ENCODE data around the gene MAP6. TPM values are rescaled to one million over a fixed set of nuclear protein-coding genes. Genes with fewer than 3 reads are reported as not detected.

The MAP6 gene
- 6.1 TPM for total RNA-seq
- polyA plus RNA-seq (ENCODE audit: insufficient read depth in 1 of 8, insufficient read length in 8 of 8, low replicate concordance in 1 of 8), result 10 to 100 TPM in 4 of 8 donors, 1 to 10 TPM in 4; 6.9 to 13.4 (median 9.9) TPM
- long read RNA-seq, donor 1, partial matches to known transcripts, result 5 of 8 reads
- long read RNA-seq, donor 1, other reads (novel, unspliced or antisense), result 0 of 8 reads
- long read RNA-seq, donor 2, result 0 reads
- long read RNA-seq, donor 3, full-length matches to known transcripts, result 5 of 5 reads
- long read RNA-seq, donor 3, partial matches to known transcripts, result 0 of 5 reads
- long read RNA-seq, donor 3, other reads (novel, unspliced or antisense), result 0 of 5 reads
- long read RNA-seq, donor 4, transcript MAP6-201 (4 exons, 3,334 nt), result major isoform, 5 of 10 reads
- long read RNA-seq, donor 4, partial matches to known transcripts, result 5 of 10 reads
- long read RNA-seq, donor 4, other reads (novel, unspliced or antisense), result 0 of 10 reads
- long read RNA-seq, donor 5, full-length matches to known transcripts, result 4 of 4 reads
- long read RNA-seq, donor 5, partial matches to known transcripts, result 0 of 4 reads
- long read RNA-seq, donor 5, other reads (novel, unspliced or antisense), result 0 of 4 reads
- long read RNA-seq, donor 6, full-length matches to known transcripts, result 2 of 2 reads
- long read RNA-seq, donor 6, partial matches to known transcripts, result 0 of 2 reads
- long read RNA-seq, donor 6, other reads (novel, unspliced or antisense), result 0 of 2 reads
- long read RNA-seq, donor 7, partial matches to known transcripts, result 0 of 2 reads
- long read RNA-seq, donor 7, other reads (novel, unspliced or antisense), result 0 of 2 reads
- long read RNA-seq, donor 8, result 0 reads
- long read RNA-seq, donor 9, result 0 reads
- long read RNA-seq, donor 10, full-length matches to known transcripts, result 2 of 2 reads
- long read RNA-seq, donor 10, partial matches to known transcripts, result 0 of 2 reads
- long read RNA-seq, donor 10, other reads (novel, unspliced or antisense), result 0 of 2 reads
- long read RNA-seq, donor 11, partial matches to known transcripts, result 0 of 4 reads
- long read RNA-seq, donor 11, other reads (novel, unspliced or antisense), result 0 of 4 reads

- Histone ChIP-seq H3K27me3 (ENCODE audit: control insufficient read depth, insufficient read depth, low read length) (peaks cover 32% of the 10 kb centered on the region), H3K36me3 (ENCODE audit: control insufficient read depth, insufficient read depth, low read length) (no peaks in the 10 kb centered on the region), H3K4me3 (ENCODE audit: low read length) (peak within 1 kb of the TSS; percentile 51), H3K9me3 (replicated peaks; ENCODE audit: control insufficient read depth, low read depth, low read length) (no peaks in the 10 kb centered on the region), H3K4me1 (ENCODE audit: control insufficient read depth, insufficient read depth, low read length) (peaks cover 18% of the 10 kb centered on the region), H3K27ac (ENCODE audit: low read length) (peak within 1 kb of the TSS; percentile 51)
- 0% methylated on average over 67 of the region's 72 CpGs for WGBS (ENCODE audit: insufficient coverage)
- DNase-seq, result peak; percentile 44
Observed at GRCh38 chr11:75668451-75669297, at the start of gene MAP6. TSS of gene MAP6 (minus strand) at chr11:75669038. CDS start at chr11:75668369, 669 bp downstream.

GRCh38 chr11:75717608-75718418 is 49.0 kb upstream of the MAP6 start, which contains the start of gene MOGAT2:
TSS of gene MOGAT2 (plus strand) at chr11:75717838. CDS start at chr11:75717889, 51 bp downstream.
- no peaks in the 10 kb centered on the region for H3K4me1 ChIP-seq (ENCODE audit: control insufficient read depth, insufficient read depth, low read length)
- H3K4me3 ChIP-seq (ENCODE audit: low read length), result no peak within 1 kb of the TSS
- 72% methylated on average over 12 of the region's 13 CpGs for WGBS (ENCODE audit: insufficient coverage)
- no peaks in the 10 kb centered on the region for H3K36me3 ChIP-seq (ENCODE audit: control insufficient read depth, insufficient read depth, low read length)
- H3K27me3 ChIP-seq (ENCODE audit: control insufficient read depth, insufficient read depth, low read length), result no peaks in the 10 kb centered on the region
- no peaks in the 10 kb centered on the region for H3K9me3 ChIP-seq (replicated peaks; ENCODE audit: control insufficient read depth, low read depth, low read length)
- H3K27ac ChIP-seq (ENCODE audit: low read length), result no peak within 1 kb of the TSS
- no peak for DNase-seq

- Histone ChIP-seq H3K9me3 (replicated peaks; ENCODE audit: control insufficient read depth, low read depth, low read length) (no peaks in the 10 kb centered on the region), H3K27ac (ENCODE audit: low read length) (no peak overlapping the region), H3K36me3 (ENCODE audit: control insufficient read depth, insufficient read depth, low read length) (no peaks in the 10 kb centered on the region), H3K4me3 (ENCODE audit: low read length) (no peak overlapping the region), H3K27me3 (ENCODE audit: control insufficient read depth, insufficient read depth, low read length) (no peaks in the 10 kb centered on the region), H3K4me1 (ENCODE audit: control insufficient read depth, insufficient read depth, low read length) (no peaks in the 10 kb centered on the region)
- WGBS (ENCODE audit: insufficient coverage), result 33% methylated on average over 3 of the region's 3 CpGs
- DNase-seq, result no peak
Observed at GRCh38 chr11:75716659-75717058, 47.8 kb upstream of the MAP6 start.

- H3K9me3 ChIP-seq (replicated peaks; ENCODE audit: control insufficient read depth, low read depth, low read length), result no peaks in the 10 kb centered on the region
- no CpG with 5 or more reads among the region's 2 CpGs for WGBS (ENCODE audit: insufficient coverage)
- no peaks in the 10 kb centered on the region for H3K27me3 ChIP-seq (ENCODE audit: control insufficient read depth, insufficient read depth, low read length)
- no peaks in the 10 kb centered on the region for H3K36me3 ChIP-seq (ENCODE audit: control insufficient read depth, insufficient read depth, low read length)
- H3K4me1 ChIP-seq (ENCODE audit: control insufficient read depth, insufficient read depth, low read length), result no peaks in the 10 kb centered on the region
- no peak overlapping the region for H3K4me3 ChIP-seq (ENCODE audit: low read length)
- H3K27ac ChIP-seq (ENCODE audit: low read length), result no peak overlapping the region
- DNase-seq, result no peak
Observed at GRCh38 chr11:75715688-75716087, 46.9 kb upstream of the MAP6 start.

- Histone ChIP-seq H3K4me1 (ENCODE audit: control insufficient read depth, insufficient read depth, low read length) (no peaks in the 10 kb centered on the region), H3K27ac (ENCODE audit: low read length) (no peak overlapping the region), H3K4me3 (ENCODE audit: low read length) (no peak overlapping the region), H3K9me3 (replicated peaks; ENCODE audit: control insufficient read depth, low read depth, low read length) (no peaks in the 10 kb centered on the region), H3K36me3 (ENCODE audit: control insufficient read depth, insufficient read depth, low read length) (no peaks in the 10 kb centered on the region), H3K27me3 (ENCODE audit: control insufficient read depth, insufficient read depth, low read length) (no peaks in the 10 kb centered on the region)
- no peak for DNase-seq
- WGBS (ENCODE audit: insufficient coverage), result 83% methylated on average over 4 of the region's 9 CpGs
Observed at GRCh38 chr11:75714211-75714610, 45.4 kb upstream of the MAP6 start.

GRCh38 chr11:75706260-75706729 is 37.5 kb upstream of the MAP6 start:
- Histone ChIP-seq H3K27ac (ENCODE audit: low read length) (no peak overlapping the region), H3K4me3 (ENCODE audit: low read length) (no peak overlapping the region), H3K36me3 (ENCODE audit: control insufficient read depth, insufficient read depth, low read length) (no peaks in the 10 kb centered on the region), H3K27me3 (ENCODE audit: control insufficient read depth, insufficient read depth, low read length) (no peaks in the 10 kb centered on the region), H3K4me1 (ENCODE audit: control insufficient read depth, insufficient read depth, low read length) (no peaks in the 10 kb centered on the region), H3K9me3 (replicated peaks; ENCODE audit: control insufficient read depth, low read depth, low read length) (peaks cover 2% of the 10 kb centered on the region)
- 2% methylated on average over 13 of the region's 17 CpGs for WGBS (ENCODE audit: insufficient coverage)
- peak; percentile 64 for DNase-seq

- DNase-seq, result no peak
- Histone ChIP-seq H3K36me3 (ENCODE audit: control insufficient read depth, insufficient read depth, low read length) (no peaks in the 10 kb centered on the region), H3K27ac (ENCODE audit: low read length) (no peak overlapping the region), H3K9me3 (replicated peaks; ENCODE audit: control insufficient read depth, low read depth, low read length) (peaks cover 2% of the 10 kb centered on the region), H3K4me3 (ENCODE audit: low read length) (no peak overlapping the region), H3K27me3 (ENCODE audit: control insufficient read depth, insufficient read depth, low read length) (no peaks in the 10 kb centered on the region), H3K4me1 (ENCODE audit: control insufficient read depth, insufficient read depth, low read length) (no peaks in the 10 kb centered on the region)
- 89% methylated on average over 3 of the region's 3 CpGs for WGBS (ENCODE audit: insufficient coverage)
Observed at GRCh38 chr11:75705541-75705940, 36.7 kb upstream of the MAP6 start.

- no peak overlapping the region for H3K4me3 ChIP-seq (ENCODE audit: low read length)
- no peaks in the 10 kb centered on the region for H3K27me3 ChIP-seq (ENCODE audit: control insufficient read depth, insufficient read depth, low read length)
- peaks cover 2% of the 10 kb centered on the region for H3K9me3 ChIP-seq (replicated peaks; ENCODE audit: control insufficient read depth, low read depth, low read length)
- H3K36me3 ChIP-seq (ENCODE audit: control insufficient read depth, insufficient read depth, low read length), result no peaks in the 10 kb centered on the region
- H3K4me1 ChIP-seq (ENCODE audit: control insufficient read depth, insufficient read depth, low read length), result no peaks in the 10 kb centered on the region
- no peak overlapping the region for H3K27ac ChIP-seq (ENCODE audit: low read length)
- DNase-seq, result no peak
- WGBS (ENCODE audit: insufficient coverage), result 90% methylated on average over 4 of the region's 7 CpGs
Observed at GRCh38 chr11:75703695-75704237, 34.9 kb upstream of the MAP6 start.

Data from muscle of leg (tissue), 16 donors.